BLaER1 treated with 17β-estradiol and CSF1 and Interleukin-3, amounts not matched to agents 10 nM and 100 nM (cell line): ENCODE results near the gene CAPN2.
"Not testable (repeated sequence)": the region's sequence is repeated elsewhere in the genome, so short reads cannot be mapped to it uniquely, and the experiment has no call there.

Experiments
- H3K27ac ChIP-seq, 11 experiments: shearing (Covaris generic); formaldehyde crosslinking; 2 replicates each; pipeline ENCODE4 v1.8.1; 2022
- H3K27me3 ChIP-seq, 11 experiments: shearing (Covaris generic); formaldehyde crosslinking; 2 replicates each; pipeline ENCODE4 v1.8.1; 2022
- H3K36me3 ChIP-seq, 11 experiments: shearing (Covaris generic); formaldehyde crosslinking; 2 replicates each; pipeline ENCODE4 v1.8.1; 2022
- H3K4me1 ChIP-seq, 10 experiments: shearing (Covaris generic); formaldehyde crosslinking; 2 replicates each; pipeline ENCODE4 v1.8.1; 2022
- H3K4me2 ChIP-seq, 11 experiments: shearing (Covaris generic); formaldehyde crosslinking; 2 replicates each; pipeline ENCODE4 v1.8.1; 2022
- H3K4me3 ChIP-seq, 10 experiments: shearing (Covaris generic); formaldehyde crosslinking; 2 replicates each; pipeline ENCODE4 v1.8.1; 2022
- H3K9ac ChIP-seq, 11 experiments: shearing (Covaris generic); formaldehyde crosslinking; 2 replicates each; pipeline ENCODE4 v1.8.1; 2022
- H3K9me3 ChIP-seq, 11 experiments: shearing (Covaris generic); formaldehyde crosslinking; replicated peaks in 1 of 11; 2 replicates each; pipeline ENCODE4 v1.8.1; 2022
- H4K20me1 ChIP-seq, 11 experiments: shearing (Covaris generic); formaldehyde crosslinking; 2 replicates each; pipeline ENCODE4 v1.8.1; 2022
- Cebpa-rat ChIP-seq, 11 experiments: shearing (Covaris generic); IDR thresholded peaks; 2 replicates each; pipeline ENCODE4 v1.8.1; 2022

Gene CAPN2

DNA sequence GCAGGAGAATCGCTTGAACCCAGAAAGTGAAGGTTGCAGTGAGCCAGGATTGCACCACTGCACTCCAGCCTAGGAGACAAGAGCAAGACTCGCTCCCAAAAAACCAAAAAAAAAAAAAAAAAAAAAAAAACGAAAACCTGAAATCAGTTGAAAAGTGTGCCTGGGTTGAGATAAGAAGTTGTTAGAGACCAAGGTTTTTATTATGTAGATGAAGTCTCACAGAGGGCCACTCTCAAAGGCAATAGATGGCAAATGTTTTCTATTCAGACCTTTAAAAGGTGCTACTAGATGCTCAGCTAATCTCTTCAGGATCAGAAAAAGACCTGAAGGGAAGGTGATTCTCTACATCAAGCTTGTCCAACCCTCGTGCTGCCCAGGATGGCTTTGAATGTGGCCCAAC is 17.6 kb downstream of the CAPN2 start:
- H3K4me2 ChIP-seq, result no peak overlapping the region
- peaks cover 0 to 55% (median 28%) of the 10 kb centered on the region in 11 experiments; a peak in 17 of 22 replicates for H3K36me3 ChIP-seq
- no peaks in the 10 kb centered on the region for H3K27me3 ChIP-seq
- peaks cover 23 to 55% (median 39%) of the 10 kb centered on the region in 10 experiments for H3K4me1 ChIP-seq
- TF ChIP-seq Cebpa-rat (IDR thresholded peaks at IDR 0.05), result no peak
- peaks cover 0 to 43% (median 12%) of the 10 kb centered on the region in 11 experiments; a peak in 11 of 22 replicates for H4K20me1 ChIP-seq
- no peak overlapping the region for H3K9ac ChIP-seq
- H3K27ac ChIP-seq, result no peak overlapping the region
- H3K4me3 ChIP-seq, result no peak overlapping the region
- peaks cover 0 to 4% (median 0%) of the 10 kb centered on the region in 11 experiments; a peak in 1 of 22 replicates for H3K9me3 ChIP-seq

- Histone ChIP-seq H3K4me1 (peaks cover 17 to 48% (median 33%) of the 10 kb centered on the region in 10 experiments), H4K20me1 (peaks cover 0 to 44% (median 12%) of the 10 kb centered on the region in 11 experiments; a peak in 11 of 22 replicates), H3K4me3 (no peak overlapping the region), H3K27ac (no peak overlapping the region), H3K27me3 (no peaks in the 10 kb centered on the region), H3K9ac (peak overlapping the region in 1 of 11 experiments; percentile 31; a peak in 1 of 22 replicates), H3K9me3 (peaks cover 0 to 4% (median 0%) of the 10 kb centered on the region in 11 experiments; a peak in 1 of 22 replicates), H3K36me3 (peaks cover 0 to 56% (median 29%) of the 10 kb centered on the region in 11 experiments; a peak in 17 of 22 replicates), H3K4me2 (peak overlapping the region in 7 of 11 experiments; percentile 13 to 76 (median 48); a peak in 12 of 22 replicates)
- TF ChIP-seq Cebpa-rat (IDR thresholded peaks at IDR 0.05), result no peak
These were observed 18.3 kb downstream of the CAPN2 start for GRCh38 chr1:223730479-223731132.

GRCh38 chr1:223731133-223731770 is 18.9 kb downstream of the CAPN2 start:
- peaks cover 0 to 48% (median 12%) of the 10 kb centered on the region in 11 experiments; a peak in 11 of 22 replicates for H4K20me1 ChIP-seq
- H3K4me1 ChIP-seq, result peaks cover 10 to 42% (median 27%) of the 10 kb centered on the region in 10 experiments
- H3K9ac ChIP-seq, result peak overlapping the region in 2 of 11 experiments; percentile 5 to 31; a peak in 2 of 22 replicates
- no peak overlapping the region; a peak in 2 of 22 replicates for H3K27ac ChIP-seq
- H3K27me3 ChIP-seq, result no peaks in the 10 kb centered on the region
- H3K9me3 ChIP-seq, result peaks cover 0 to 4% (median 0%) of the 10 kb centered on the region in 11 experiments; a peak in 1 of 22 replicates
- H3K4me3 ChIP-seq, result no peak overlapping the region; a peak in 1 of 20 replicates
- no peak for TF ChIP-seq Cebpa-rat (IDR thresholded peaks at IDR 0.05)
- H3K4me2 ChIP-seq, result peak overlapping the region in 7 of 11 experiments; percentile 13 to 76 (median 48); a peak in 12 of 22 replicates
- peaks cover 0 to 59% (median 29%) of the 10 kb centered on the region in 11 experiments; a peak in 17 of 22 replicates for H3K36me3 ChIP-seq

- Histone ChIP-seq H4K20me1 (peaks cover 0 to 57% (median 16%) of the 10 kb centered on the region in 11 experiments; a peak in 11 of 22 replicates), H3K4me2 (no peak overlapping the region), H3K4me3 (no peak overlapping the region), H3K9me3 (peaks cover 0 to 4% (median 0%) of the 10 kb centered on the region in 11 experiments; a peak in 1 of 22 replicates), H3K4me1 (peaks cover 0 to 23% (median 12%) of the 10 kb centered on the region in 10 experiments; a peak in 14 of 20 replicates), H3K27ac (no peak overlapping the region), H3K9ac (no peak overlapping the region), H3K36me3 (peaks cover 0 to 57% (median 22%) of the 10 kb centered on the region in 11 experiments; a peak in 16 of 22 replicates), H3K27me3 (no peaks in the 10 kb centered on the region)
- TF ChIP-seq Cebpa-rat (IDR thresholded peaks at IDR 0.05), result no peak
These were observed 20.9 kb downstream of the CAPN2 start for GRCh38 chr1:223732993-223733798.

GRCh38 chr1:223733898-223734852 is 21.8 kb downstream of the CAPN2 start:
- H3K27me3 ChIP-seq, result no peaks in the 10 kb centered on the region
- H3K9ac ChIP-seq, result no peak overlapping the region
- H3K4me2 ChIP-seq, result no peak overlapping the region
- H4K20me1 ChIP-seq, result peaks cover 0 to 62% (median 20%) of the 10 kb centered on the region in 11 experiments; a peak in 11 of 22 replicates
- no peak overlapping the region for H3K27ac ChIP-seq
- peaks cover 0 to 57% (median 15%) of the 10 kb centered on the region in 11 experiments; a peak in 15 of 22 replicates for H3K36me3 ChIP-seq
- no peak overlapping the region for H3K4me3 ChIP-seq
- no peak for TF ChIP-seq Cebpa-rat (IDR thresholded peaks at IDR 0.05)
- no peaks in the 10 kb centered on the region for H3K9me3 ChIP-seq
- H3K4me1 ChIP-seq, result peaks cover 0 to 23% (median 12%) of the 10 kb centered on the region in 10 experiments; a peak in 14 of 20 replicates

- H3K4me1 ChIP-seq, H3K27me3 ChIP-seq, H3K4me2 ChIP-seq, H3K9me3 ChIP-seq, H3K9ac ChIP-seq, H3K27ac ChIP-seq, H3K4me3 ChIP-seq: not testable (repeated sequence)
- Histone ChIP-seq H3K36me3 (peaks cover 0 to 66% (median 13%) of the 10 kb centered on the region in 11 experiments; a peak in 16 of 22 replicates), H4K20me1 (peaks cover 0 to 51% (median 9%) of the 10 kb centered on the region in 11 experiments; a peak in 10 of 22 replicates)
These were observed 24.3 kb downstream of the CAPN2 start for GRCh38 chr1:223736638-223737037.

DNA sequence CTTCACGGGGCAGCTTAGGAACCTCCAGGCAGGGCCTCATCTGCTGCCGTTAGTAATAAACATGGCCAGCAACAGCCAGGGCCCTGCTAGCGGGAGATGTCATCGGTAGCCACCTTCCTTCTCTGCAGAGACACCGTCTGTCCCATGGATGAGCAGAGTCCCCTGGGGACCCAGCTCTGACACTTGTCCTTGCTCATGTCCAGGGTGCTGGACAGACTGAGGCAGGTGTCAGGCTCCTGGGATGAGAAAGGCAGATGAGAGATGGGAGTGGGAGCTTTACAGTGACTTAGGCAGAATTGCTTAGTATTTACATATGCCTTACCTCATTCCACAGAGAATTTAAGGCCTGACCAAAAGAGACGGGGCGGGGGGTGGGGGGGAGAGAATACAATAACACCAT is 25.0 kb downstream of the CAPN2 start:
- Histone ChIP-seq H3K9ac (no peak overlapping the region), H4K20me1 (peaks cover 0 to 45% (median 4%) of the 10 kb centered on the region in 11 experiments; a peak in 10 of 22 replicates), H3K4me1 (0 out of 20 replicates have a peak, but pooled peaks cover 0 to 4% (median 0%) of the 10 kb centered on the region in 10 experiments), H3K27ac (no peak overlapping the region), H3K36me3 (peaks cover 0 to 62% (median 9%) of the 10 kb centered on the region in 11 experiments; a peak in 15 of 22 replicates), H3K27me3 (no peaks in the 10 kb centered on the region), H3K4me2 (no peak overlapping the region), H3K9me3 (no peaks in the 10 kb centered on the region), H3K4me3 (no peak overlapping the region)
- no peak for TF ChIP-seq Cebpa-rat (IDR thresholded peaks at IDR 0.05)
